ENCODE results near the gene BCR.

Gene BCR

DNA sequence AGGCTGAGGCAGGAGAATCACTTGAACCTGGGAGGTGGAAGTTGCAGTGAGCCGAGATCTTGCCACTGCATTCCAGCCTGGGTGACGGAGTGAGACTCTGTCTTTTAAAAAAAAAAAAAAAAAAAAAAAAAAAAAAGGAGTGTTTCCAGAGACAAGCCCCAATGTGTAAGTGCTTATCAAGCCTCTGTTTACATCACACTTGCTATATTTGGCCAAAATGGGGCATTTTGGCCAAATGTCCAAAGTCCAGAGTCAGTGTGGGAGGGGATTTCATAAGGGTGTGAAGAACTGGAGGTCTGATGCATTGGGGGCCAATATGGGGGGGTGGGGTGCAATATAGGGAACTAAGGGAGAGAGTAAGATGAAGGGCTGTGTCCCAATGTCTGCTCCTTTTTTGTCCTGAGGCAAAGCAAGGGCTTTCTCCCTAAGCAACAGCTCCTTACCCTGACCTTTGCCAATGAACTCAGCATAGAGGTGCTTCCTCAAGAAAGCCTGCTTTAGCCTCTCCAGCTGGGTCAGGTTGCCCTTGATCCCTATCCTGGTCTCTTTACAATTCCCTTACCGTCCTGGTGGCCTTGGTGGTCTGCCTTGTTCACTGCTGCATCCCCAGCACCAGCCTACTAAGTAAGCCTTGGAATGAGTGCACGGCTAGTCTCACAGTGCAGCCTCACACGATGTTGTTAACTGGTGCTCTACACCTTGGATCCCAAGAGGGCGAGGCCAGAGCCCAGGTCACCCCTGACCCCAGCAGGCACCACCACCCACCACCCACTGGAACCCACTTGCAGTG lies 14.1 kb upstream of the BCR start:
- no peak for DNase-seq (ENCODE audit: low read depth)
- H3K4me3 ChIP-seq (ENCODE audit: low read depth, low read length) = no peak overlapping the region
- TF ChIP-seq, protein P1, sequence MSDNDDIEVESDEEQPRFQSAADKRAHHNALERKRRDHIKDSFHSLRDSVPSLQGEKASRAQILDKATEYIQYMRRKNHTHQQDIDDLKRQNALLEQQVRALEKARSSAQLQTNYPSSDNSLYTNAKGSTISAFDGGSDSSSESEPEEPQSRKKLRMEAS (IDR thresholded peaks at IDR 0.05; ENCODE audit: low read depth, low read length) = no peak
- TF ChIP-seq POLR2A (IDR thresholded peaks at IDR 0.05; ENCODE audit: extremely low read depth, insufficient read length) = no peak

DNA sequence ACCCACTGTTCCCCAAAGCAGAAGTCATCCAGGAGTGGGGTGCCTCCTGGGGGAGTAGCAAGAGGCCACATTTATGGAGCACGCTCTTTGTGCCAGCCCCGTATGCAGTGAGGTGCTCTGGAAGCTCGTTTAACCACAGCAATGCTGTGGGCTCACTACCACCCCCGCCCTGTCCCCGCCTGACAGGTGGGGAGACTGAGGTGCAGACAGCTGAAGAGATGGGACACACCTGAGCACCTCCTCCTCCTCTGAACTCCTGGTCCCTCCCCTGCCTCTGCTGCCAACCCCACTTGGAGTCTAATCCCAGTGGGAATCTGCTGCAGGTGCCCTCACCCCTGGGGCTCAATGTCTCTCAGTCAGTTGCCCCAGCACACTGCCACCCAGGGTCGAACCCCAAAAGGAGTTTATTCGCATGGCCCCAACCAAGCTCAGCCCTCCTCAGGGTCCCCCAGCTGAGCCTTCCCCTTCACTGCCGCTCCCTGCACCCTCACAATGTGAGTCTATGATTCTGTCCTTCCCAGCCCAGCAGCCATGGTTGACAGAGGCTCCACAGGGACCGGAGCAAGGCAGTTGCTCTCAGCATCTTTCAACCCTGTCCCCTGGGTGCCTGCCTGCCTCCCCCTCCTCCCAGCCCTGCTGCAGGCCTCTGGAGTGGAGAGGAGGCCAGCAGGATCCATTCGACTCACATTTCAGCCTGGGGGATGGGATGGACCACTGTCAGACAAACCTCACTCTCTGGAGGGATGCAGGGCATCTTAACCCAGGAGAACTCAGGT lies 13.3 kb upstream of the BCR start:
- no peak for DNase-seq (ENCODE audit: low read depth)
- no peak overlapping the region for H3K4me3 ChIP-seq (ENCODE audit: low read depth, low read length)
- TF ChIP-seq, protein P2, sequence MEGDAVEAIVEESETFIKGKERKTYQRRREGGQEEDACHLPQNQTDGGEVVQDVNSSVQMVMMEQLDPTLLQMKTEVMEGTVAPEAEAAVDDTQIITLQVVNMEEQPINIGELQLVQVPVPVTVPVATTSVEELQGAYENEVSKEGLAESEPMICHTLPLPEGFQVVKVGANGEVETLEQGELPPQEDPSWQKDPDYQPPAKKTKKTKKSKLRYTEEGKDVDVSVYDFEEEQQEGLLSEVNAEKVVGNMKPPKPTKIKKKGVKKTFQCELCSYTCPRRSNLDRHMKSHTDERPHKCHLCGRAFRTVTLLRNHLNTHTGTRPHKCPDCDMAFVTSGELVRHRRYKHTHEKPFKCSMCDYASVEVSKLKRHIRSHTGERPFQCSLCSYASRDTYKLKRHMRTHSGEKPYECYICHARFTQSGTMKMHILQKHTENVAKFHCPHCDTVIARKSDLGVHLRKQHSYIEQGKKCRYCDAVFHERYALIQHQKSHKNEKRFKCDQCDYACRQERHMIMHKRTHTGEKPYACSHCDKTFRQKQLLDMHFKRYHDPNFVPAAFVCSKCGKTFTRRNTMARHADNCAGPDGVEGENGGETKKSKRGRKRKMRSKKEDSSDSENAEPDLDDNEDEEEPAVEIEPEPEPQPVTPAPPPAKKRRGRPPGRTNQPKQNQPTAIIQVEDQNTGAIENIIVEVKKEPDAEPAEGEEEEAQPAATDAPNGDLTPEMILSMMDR (IDR thresholded peaks at IDR 0.05; ENCODE audit: low read depth, low read length) = no peak
- no peak for TF ChIP-seq POLR2A (IDR thresholded peaks at IDR 0.05; ENCODE audit: extremely low read depth, insufficient read length)
- TF ChIP-seq MYC (IDR thresholded peaks at IDR 0.05; ENCODE audit: low read depth, low read length) = no peak
- TF ChIP-seq, protein P1 (IDR thresholded peaks at IDR 0.05; ENCODE audit: low read depth, low read length) = no peak

DNA sequence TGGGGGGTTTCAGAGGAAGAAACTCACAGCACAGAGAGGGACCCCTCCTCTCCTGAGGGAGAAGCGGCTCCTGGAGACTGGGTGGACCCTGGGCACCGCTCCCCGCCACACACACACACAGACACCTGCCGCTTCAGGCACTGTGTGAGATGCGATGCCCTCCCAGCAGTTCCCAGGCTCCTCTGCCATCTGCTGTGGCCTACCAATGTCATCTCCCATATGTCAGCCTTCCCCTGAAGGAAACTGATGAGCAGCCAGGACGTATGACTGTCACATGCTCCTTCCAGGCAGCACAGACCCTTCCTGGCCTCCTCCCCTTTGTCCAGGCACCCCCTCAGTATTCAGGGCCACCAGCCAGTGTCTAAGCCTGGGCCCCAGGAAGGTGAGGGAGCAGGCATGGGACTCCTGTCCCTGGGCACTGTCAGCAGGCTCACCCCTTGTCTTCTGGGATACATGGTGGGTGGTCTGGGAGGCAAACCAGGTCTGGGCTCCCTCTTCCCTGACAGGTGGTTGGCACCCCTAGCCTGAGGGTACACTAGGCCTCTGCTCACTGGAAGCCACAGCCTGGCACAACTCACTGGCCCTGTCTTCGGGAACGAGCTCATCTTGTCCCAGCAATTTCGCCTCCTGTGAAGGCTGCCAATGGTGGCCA lies 11.8 kb upstream of the BCR start:
- no peak overlapping the region for H3K4me3 ChIP-seq (ENCODE audit: low read depth, low read length)
- TF ChIP-seq, protein P1 (IDR thresholded peaks at IDR 0.05; ENCODE audit: low read depth, low read length) = no peak
- TF ChIP-seq, protein P2 (IDR thresholded peaks at IDR 0.05; ENCODE audit: low read depth, low read length) = no peak
- TF ChIP-seq MYC (IDR thresholded peaks at IDR 0.05; ENCODE audit: low read depth, low read length) = no peak
- no peak for TF ChIP-seq POLR2A (IDR thresholded peaks at IDR 0.05; ENCODE audit: extremely low read depth, insufficient read length)
- no peak for DNase-seq (ENCODE audit: low read depth)

DNA sequence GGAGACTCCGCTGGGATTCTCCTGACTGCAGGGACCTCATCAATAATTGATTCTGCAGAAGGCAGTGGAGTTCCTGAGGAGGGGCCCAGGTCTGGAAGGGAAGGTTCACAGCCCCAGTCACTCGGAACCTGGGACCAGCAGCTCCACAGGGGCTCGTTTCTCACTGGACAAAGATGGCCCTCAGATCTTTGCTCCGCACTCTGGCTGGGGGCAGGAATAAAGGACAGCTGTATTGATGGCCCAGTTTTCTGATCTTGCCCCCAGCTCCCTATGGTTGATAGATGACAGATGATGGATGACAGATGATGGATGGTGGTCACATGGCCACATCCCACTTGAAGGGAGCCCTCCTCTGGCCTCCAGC lies 11.3 kb upstream of the BCR start:
- H3K4me3 ChIP-seq (ENCODE audit: low read depth, low read length) = no peak overlapping the region
- TF ChIP-seq, protein P1 (IDR thresholded peaks at IDR 0.05; ENCODE audit: low read depth, low read length) = no peak
- TF ChIP-seq, protein P2 (IDR thresholded peaks at IDR 0.05; ENCODE audit: low read depth, low read length) = no peak
- TF ChIP-seq MYC (IDR thresholded peaks at IDR 0.05; ENCODE audit: low read depth, low read length) (no peak), POLR2A (IDR thresholded peaks at IDR 0.05; ENCODE audit: extremely low read depth, insufficient read length) (no peak)
- no peak for DNase-seq (ENCODE audit: low read depth)

DNA sequence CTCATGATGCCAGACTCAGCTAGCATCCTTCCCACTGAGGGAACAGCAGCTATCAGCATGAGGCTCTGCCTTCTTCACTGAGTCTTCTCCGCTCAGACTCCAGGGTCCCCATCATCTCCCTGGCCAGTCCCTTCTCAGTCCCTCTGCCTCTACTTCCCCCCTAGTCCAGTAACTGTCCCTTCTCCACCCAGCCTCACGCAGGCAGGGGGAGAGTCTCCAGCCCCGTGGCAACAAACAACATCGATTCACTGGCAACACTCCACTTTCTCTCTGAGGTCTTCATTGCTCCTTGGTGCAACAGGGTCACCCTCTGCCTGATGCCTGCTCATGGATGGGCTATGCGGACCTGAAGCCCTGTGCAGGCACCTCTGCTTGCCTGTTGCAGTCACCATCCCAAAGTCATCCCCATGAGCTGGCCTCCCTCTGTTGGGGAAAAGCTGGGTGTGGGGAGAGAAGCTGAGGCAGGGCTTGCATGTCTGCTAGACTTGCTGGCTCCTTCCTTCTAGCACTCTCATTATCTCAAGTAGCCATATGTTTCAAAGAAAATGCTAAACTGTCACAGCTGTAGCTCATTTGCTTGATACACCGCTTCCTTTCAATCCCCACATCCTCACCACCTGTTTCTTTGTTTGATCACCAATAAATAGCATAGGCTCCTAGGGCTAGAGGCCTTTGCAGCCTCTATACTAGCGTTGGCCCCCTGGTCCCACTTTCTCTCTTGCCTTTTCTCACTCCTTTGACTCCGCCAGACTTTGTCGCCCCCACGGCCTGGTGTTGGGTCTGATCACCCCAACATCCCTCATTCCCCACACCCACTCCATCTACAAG lies 4.3 kb upstream of the BCR start:
- TF ChIP-seq POLR2A (IDR thresholded peaks at IDR 0.05; ENCODE audit: extremely low read depth, insufficient read length) (no peak), MYC (IDR thresholded peaks at IDR 0.05; ENCODE audit: low read depth, low read length) (no peak)
- TF ChIP-seq, protein P2 (IDR thresholded peaks at IDR 0.05; ENCODE audit: low read depth, low read length) = no peak
- TF ChIP-seq, protein P1 (IDR thresholded peaks at IDR 0.05; ENCODE audit: low read depth, low read length) = no peak
- DNase-seq (ENCODE audit: low read depth) = no peak
- no peak overlapping the region for H3K4me3 ChIP-seq (ENCODE audit: low read depth, low read length)

Data from NB4 (cell line).